HG03060 (cell line): Measurements from ENCODE around the gene INA.
"Not testable (repeated sequence)": the region's sequence is repeated elsewhere in the genome, so short reads cannot be mapped to it uniquely, and the experiment has no call there.

ENCODE experiments used
- ATAC-seq: cut with Tn5 transposase; IDR thresholded peaks from one replicate; pipeline ENCODE4 v1.9.1; 2021; ENCODE audit warnings: low read depth, moderate number of reproducible peaks; ENCODE audit not compliant: unreplicated experiment

The INA gene

DNA sequence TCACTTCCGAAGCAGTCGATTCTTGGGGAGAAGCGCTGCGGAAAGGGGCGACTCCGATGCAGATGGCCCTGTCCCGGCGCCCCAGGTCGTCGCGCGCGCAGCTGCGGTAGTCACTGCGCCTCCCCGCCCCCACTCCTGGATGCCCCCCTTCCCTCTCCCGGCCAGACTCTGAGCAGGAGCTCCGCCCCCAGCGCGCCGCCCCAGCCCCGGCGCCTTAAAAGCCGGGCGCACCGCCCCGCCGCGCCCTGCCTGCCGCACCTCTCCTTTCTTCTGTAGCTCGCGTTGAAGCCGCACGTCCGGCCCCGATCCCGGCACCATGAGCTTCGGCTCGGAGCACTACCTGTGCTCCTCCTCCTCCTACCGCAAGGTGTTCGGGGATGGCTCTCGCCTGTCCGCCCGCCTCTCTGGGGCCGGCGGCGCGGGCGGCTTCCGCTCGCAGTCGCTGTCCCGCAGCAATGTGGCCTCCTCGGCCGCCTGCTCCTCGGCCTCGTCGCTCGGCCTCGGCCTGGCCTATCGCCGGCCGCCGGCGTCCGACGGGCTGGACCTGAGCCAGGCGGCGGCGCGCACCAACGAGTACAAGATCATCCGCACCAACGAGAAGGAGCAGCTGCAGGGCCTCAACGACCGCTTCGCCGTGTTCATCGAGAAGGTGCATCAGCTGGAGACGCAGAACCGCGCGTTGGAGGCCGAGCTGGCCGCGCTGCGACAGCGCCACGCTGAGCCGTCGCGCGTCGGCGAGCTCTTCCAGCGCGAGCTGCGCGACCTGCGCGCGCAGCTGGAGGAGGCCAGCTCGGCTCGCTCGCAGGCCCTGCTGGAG, at the start of gene INA:
INA (plus strand) TSS at position 243 of the 817 bp plus-strand sequence; CDS start at position 317, 74 bp downstream.
- no peak for ATAC-seq

DNA sequence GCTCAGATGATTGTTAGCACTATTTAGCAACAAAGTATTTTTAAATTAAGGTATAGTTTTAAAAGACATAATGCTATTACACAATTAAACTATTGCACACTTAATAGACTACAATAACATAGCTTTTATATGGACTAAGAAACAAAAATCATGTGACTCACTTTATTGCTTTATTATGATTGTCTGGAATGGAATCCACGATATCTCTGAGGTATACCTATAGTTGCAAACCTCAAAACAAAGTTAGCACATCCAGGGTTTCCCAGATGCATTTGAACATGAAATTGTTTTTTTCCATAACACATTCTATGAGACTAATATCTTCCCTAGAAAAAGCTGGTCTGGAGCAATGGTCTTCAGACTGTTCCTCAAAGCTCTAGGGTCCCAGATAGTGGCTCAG, 49.5 kb upstream of the INA start:
- no peak for ATAC-seq

DNA sequence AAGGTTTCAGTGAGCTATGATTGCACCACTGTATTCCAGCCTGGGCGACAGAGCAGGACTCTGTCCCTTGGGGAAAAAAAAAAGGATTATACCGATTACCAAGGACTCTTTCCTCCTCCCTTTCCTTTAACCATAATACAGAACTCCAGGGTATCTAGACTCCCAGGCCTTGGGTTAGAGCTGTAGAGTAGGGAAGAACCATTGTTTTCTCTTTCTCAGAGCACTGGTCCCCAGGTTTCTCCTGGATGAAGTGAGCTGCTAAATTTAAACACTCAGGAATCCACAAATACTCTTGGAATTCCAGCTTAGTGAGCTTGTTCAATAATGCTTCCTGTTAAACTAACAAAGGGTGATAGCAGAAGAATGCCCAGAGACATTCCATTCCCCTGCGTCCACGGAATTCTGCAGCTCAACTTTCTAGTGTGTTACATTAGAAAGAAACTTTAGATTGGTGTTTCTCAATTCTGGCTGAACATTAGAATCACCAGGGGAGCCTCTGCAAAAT, 45.8 kb upstream of the INA start:
- ATAC-seq, result no peak

DNA sequence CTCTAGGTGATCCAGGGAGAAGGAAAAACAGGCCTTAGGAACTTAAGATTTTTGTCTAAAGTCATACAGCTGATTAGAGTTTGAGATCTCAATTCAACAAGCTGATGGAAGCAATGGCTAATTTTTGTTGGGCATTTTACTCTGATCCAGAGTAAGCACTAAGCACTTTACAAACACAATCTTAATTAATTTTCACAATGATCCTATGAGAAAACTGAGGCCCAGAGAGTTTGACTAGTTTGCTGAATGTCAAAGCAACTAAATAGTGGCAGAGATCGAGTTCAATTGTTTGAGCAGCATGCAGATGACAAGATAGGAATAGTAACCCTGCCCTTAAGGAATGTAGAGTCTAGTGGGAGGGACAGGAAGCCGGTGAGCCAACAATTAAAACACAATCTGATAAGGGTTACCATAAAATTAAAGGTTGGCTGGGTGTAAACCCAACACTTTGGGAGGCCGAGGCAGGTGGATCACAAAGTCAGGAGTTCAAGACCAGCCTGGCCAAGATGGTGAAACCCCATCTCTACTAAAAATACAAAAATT, 44.7 kb upstream of the INA start:
- ATAC-seq, result no peak

DNA sequence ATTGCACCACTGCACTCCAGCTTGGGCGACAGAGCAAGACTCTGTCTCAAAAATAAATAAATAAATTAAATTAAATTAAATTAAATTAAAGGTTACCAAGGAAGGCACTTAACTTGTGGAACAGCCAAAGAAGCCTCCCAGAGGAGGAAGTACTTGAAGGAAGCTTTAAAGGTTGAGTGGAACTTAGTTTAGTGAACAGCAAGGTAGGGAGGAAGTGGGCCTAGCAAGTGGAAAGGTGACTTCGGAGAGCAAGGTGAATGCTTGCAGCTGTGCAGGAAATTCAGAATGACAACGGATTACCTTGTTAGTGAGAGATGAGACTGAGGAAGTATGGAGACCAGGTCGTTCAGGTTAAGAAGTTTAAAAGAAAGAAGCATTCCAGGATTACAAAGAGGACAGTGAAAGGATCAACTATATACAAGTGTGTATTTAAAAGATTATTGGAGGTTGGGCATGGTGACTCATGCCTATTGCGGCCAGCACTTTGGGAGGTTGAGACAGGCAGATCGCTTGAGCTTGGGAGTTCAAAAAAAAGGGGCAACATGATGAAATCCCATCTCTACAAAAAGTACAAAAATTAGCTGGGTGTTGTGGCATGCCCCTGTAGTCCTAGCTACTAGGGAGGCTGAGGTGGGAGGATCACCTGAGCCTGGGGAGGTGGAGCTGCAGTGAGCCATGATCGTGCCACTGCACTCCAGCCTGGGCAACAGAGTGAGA, 44.0 kb upstream of the INA start:
- no peak for ATAC-seq

DNA sequence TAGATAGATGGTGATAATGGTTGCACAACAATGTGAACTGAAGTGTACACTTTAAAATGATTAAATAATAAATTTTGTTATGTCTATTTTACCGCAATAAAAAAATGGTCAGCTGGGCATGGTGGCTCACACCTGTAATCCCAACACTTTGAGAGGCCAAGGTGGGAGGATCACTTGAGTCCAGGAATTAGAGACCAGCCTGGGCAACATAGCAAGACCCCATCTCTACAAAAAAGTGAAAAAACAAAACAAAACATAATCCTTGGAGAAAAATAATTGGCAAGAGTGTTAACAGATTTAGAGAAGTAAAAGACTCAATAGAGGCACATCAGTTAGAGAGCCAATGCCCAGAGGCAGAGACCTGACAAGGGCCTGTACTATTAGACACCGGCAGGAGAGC, 41.2 kb upstream of the INA start:
- no peak for ATAC-seq

DNA sequence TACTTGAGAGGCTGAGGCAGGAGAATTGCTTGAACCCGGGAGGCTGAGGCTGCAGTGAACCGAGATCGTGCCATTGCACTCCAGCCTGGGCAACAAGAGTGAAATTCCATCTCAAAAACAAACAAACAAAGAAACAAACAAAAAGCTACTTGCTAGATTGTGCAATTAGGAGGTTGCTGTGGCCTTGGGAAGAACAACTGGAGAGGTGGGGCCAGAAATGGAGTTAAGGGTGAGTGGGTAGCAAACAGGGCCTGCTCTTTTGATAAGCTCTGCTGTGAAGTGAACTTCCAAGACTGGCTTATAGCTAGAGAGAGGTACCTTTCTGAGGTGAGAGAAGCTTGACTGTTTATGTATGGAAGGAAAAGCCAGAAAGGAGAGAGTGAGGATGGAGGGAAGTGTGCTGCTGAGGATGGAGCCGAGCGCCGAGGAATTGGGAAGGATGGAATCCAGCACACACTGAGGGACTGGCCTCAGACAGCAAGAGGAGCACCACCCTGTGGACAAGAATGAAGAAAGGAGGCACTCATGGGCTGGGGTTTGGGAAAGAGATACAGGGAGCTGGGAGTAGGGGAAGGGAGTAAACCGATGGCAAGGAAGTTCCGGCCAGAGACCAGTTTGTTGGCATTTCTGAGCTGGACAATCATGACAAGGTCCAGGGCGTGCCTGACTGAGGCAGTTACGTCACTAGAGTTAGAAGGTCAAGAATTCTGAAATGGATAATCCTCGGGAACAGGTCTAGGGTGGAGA, 38.3 kb upstream of the INA start:
- no peak for ATAC-seq

DNA sequence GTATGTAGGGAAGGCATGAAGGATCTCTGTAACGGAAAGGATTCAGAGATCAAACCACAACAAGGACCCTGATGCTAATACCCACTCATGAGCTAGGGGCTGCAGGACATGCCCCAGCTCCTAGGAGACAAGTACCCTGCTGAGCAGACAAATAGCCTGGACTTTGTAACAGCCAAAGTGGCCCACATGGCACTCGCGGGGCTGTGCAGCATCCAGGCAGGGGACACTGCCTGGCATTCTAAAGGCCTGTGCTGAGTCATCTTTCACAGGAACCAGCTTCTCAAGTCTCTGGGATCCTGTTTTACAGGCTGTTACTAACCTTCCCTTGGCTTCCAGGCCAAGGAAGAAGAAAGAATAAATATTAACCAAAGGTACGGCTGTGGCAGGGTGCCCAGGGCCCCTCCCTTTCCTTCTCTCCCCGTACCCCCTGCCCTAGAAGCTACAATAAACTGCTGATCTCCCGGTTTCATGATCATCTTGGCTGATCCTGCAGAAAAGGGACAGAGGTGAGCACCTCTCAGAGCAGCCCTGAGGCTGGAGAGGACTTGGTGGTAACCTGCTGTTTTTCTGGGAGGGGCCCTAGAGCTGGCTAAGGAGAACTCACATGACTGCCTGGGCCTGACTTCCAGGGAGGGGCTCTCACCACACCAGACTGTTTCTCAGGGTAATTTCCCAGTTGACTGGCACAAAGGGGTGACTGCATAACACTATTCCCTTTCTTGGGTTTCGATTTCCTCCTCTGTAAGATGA, 35.5 kb upstream of the INA start:
- no peak for ATAC-seq

DNA sequence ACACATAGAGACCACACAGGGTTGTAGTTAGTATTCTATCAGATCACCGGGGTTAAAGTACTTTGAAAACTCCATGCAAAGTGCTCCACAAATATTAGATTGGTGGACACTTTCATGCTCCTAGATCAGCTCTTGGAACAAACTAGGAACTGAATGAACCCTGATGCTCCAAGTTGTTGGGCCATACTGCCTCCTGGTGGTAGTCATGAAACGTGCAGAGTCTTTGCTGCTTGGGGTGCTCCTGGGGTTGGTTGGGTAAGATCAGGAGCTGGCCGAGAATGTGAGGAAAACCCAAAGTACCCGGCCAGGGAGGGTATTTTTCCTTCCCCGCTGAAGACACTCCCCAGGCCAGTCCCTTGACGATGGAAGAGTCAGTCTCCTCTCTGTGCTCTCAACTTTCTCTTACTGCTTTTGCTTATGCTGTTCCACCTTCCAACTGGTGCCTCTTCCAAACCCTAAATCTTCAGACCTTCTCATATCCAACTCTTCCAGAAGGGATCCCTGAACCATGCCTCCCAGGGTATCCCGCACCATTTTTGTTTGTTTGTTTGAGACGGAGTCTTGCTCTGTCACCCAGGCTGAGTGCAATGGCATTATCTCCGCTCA, 32.2 kb upstream of the INA start:
- ATAC-seq, result no peak

DNA sequence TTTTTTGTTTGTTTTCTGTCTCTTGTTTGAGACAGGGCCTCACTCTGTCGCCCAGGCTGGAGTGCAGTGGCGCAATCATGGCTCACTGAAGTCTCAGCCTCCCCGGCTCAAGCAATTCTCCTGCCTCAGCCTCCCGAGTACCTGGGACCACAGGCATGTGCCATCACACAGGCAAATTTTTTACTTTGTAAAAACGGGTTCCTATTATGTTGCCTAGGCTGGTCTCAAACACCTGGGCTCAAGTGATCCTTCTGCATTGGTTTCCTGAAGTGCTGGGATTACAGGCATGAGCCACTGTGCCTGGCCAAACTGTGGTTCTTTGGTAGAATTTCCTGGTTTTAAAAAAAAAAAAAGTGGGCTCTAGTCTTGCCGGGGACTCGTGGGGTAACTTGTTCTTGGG, 31.4 kb upstream of the INA start, which contains the start of gene RPEL1:
RPEL1 (plus strand) TSS at position 301 of the 400 bp plus-strand sequence. CDS start 110 bp downstream, outside the sequence.
- not testable (repeated sequence) for ATAC-seq

DNA sequence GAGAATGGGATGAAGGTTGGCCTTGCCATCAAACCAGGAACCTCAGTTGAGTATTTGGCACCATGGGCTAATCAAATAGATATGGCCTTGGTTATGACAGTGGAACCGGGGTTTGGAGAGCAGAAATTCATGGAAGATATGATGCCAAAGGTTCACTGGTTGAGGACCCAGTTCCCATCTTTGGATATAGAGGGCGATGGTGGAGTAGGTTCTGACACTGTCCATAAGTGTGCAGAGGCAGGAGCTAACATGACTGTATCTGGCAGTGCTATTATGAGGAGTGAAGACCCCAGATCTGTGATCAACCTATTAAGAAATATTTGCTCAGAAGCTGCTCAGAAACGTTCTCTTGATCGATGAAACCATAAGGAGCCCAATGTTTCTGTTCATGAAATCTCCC, 30.6 kb upstream of the INA start:
- no peak for ATAC-seq

DNA sequence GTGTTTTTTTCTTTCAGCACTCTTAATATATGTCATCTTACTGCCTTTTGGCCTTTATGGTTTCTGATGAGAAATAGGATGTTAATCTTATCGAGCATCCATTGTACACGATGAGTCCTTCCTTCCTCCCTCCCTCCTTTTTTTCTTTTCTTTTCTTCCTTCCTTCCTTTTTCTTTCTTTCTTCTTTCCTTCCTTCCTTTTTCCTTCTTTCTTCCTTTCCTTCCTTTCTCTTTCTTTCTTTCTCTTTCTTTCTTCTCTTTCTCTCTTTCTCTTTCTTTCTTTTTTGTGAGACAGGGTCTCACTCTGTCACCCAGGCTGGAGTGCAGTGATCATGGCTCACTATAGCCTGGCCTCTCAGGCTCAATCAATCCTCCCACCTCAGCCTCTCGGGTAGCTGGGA, 22.8 kb upstream of the INA start:
- ATAC-seq, result no peak

DNA sequence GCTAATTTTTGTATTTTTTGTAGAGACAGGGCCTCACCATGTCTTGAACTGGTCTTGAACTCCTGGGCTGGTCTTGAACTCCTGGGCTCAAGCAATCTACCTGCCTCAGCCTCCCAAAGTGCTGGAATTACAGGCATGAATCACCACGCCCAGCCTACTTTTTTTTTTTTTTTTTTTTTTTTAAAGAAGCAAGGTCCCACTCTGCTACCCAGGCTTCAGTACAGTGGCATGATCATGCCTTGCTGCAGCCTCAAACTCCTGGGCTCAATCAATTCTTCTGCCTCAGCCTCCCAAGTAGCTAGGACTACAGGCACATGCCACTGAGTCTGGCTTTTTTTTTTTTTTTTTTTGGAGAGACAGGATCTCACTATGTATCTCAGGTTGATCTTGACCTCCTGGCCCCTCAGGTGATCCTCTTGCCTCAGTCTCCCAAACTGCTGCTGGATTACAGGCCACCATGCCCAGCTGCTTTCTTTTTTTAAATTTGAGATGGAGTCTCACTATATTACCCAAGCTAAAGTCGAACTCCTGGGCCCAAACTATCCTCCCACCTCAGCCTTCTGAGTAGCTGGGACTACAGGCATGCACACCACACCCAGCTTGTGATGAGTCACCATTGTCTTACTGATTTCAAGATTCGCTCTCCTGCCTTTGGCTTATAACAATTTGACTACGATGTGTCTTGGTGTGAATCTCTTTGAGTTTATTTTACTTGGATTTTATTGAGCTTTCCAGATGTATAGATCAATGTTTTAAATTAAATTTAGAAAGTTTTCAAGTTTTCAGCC, 22.2 kb upstream of the INA start:
- ATAC-seq, result no peak

DNA sequence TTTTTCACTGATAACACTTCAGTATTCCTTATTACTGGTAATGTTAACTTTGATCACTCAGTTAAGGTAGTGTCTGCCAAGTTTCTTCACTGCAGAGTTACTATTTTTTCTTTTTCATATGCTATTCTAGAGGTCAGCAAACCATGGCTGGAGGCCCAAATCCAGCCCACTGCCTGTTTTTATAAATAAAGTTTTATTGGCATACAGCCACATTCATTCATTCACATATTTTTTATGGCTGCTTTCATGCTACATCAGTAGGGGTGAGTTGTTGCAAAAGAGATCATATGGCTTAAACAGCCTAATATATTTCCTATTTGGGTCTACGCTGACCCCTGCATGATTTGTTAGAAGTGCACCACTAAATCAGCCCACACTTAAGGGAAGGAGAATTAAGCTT, 20.3 kb upstream of the INA start:
- no peak for ATAC-seq

DNA sequence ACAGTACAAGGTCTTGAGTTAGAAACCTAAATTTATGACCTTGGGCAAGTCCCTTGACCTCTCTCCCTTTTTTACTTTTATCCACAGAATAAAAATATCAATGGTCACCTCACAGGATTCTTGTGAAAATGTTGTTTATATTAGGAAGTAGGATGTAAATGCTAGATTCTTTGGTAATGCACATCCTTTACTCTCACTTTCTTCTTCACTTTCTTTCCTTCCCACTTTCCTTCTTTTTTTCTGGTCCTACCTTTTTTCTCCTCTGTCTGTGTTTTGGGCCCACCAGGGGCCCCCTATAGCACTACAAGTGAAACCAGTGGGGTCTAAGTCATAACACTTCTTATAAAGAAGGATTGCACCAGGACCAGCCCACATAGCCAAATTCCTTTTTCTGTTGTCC, 19.1 kb upstream of the INA start:
- no peak for ATAC-seq

DNA sequence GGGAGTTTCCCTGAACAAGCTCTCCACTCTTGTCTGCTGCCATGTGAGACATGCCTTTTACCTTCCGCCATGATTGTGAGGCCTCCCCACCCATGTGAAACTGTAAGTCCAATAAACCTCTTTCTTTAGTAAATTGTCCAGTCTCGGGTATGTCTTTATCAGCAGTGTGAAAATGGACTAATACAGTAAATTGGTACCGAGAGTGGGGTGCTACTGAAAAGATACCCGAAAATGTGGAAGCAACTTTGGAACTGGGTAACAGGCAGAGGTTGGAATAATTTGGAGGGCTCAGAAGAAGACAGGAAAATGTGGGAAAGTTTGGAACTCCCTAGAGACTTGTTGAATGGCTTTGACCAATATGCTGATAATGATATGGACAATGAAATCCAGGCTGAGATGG, 18.0 kb upstream of the INA start:
- not testable (repeated sequence) for ATAC-seq

DNA sequence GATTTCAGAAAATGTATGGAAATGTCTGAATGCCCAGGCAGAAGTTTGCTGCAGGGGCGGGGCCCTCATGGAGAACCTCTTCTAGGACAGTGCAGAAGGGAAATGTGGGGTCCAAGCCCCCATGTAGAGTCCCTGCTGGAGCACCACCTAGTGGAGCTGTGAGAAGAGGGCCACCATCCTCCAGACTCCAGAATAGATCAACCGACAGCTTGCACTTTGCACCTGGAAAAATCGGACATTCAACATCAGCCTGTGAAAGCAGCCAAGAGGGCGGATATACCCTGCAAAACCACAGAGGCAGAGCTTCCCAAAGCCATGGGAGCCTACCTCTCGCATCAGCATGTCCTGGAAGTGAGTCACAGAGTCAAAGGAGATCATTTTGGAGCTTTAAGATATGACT, 16.9 kb upstream of the INA start:
- ATAC-seq, result no peak

DNA sequence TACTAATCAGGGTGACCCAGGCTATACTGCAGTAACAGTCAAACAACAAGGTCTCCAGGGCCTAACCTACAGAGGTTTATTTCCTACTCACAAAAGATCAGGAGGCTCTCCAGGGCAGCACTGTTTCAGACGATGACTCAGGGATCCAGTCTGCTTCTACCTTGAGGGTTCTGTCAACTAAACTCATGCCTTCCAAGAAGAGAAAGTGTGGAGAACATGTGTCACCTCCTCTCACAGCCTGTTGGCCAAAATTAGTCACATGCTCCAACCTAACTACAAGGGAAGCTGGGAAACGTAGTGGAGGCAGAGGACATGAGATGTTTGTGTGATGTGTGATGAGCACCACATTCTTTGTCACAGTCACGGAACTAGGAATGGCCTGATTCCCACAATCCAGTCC, 14.7 kb upstream of the INA start:
- ATAC-seq, result no peak
